Stimulated activated CD4-positive, alpha-beta T cell treated with anti-CD3 and anti-CD28 coated beads, Interleukin-12 subunit alpha, Interleukin-12 subunit beta, amount 100 ng/mL, for 4 hours (primary cell): ENCODE data around the gene C19orf25.
"Not testable (repeated sequence)": the region's sequence is repeated elsewhere in the genome, so short reads cannot be mapped to it uniquely, and the experiment has no call there.

ENCODE experiments used
- DNase-seq: peaks from one replicate; pipeline ENCODE4 v3.0.0-alpha.2; 2020

The C19orf25 gene

DNA sequence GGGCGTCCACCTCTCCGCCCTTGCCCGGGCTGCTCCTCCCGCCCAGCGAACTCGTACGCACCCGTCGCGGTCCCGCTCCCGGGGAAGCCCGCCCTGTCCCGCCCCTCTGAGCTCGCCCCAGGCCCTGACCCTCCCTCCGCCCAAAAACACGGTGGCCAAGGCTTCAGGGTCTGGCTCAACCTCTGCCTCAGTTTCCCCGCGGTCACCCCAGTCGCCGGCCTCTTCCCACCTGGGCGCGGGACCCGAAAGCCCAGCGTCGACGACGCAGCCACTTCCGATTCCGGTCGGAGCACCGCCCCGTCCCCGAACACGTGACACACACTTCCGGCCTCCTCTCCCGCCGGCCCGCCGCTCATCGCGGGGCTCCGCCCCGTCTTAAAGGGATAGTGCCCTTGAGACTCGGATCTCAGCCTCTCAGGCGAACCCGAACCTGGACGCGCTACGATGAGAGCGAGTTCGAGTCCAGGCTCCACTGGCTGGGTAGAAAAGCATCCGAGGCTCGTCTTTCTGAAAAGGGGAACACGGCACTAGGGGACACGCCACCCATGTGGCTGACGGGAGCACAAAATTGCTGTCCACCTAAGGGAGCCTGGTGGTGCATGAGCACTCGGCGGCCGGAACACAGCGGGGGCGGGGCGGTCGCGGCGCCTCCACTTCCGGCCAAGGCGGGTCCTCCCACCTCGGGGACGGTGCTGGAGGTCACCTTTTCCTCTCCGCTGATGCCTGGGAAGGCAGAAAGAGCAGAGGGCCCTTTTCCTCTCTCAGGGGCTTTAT, at the start of gene C19orf25:
C19orf25 (minus strand) TSS at position 282 of the 774 bp plus-strand sequence. CDS start 312 bp downstream, outside the sequence.
- DNase-seq, result peak; percentile 91

DNA sequence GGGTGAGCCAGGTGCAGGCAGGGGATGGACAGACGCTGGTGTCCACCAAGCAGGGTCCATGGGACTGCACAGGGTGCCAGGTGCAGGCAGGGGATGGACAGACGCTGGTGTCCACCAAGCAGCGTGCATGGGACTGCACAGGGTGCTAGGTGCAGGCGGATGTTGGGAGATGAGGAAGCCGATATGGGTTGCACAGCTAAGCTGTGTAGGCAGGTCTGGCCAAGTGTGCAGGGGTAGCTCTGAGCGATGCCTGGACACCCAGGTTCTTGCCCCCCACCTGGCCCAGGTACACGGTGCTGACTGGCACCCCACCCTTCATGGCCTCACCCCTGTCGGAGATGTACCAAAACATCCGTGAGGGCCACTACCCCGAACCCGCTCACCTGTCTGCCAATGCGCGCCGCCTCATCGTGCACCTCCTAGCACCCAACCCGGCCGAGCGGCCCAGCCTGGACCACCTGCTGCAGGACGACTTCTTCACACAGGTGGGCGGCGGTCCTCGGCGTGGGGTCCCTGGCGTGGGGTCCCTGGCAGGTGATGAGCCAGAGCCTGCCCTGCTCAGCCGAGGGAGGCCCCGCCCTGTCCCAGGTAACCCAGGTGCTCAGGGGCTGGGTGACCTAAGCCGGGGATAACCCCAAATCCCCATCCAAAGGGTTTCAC, 48.8 kb upstream of the C19orf25 start:
- no peak for DNase-seq

DNA sequence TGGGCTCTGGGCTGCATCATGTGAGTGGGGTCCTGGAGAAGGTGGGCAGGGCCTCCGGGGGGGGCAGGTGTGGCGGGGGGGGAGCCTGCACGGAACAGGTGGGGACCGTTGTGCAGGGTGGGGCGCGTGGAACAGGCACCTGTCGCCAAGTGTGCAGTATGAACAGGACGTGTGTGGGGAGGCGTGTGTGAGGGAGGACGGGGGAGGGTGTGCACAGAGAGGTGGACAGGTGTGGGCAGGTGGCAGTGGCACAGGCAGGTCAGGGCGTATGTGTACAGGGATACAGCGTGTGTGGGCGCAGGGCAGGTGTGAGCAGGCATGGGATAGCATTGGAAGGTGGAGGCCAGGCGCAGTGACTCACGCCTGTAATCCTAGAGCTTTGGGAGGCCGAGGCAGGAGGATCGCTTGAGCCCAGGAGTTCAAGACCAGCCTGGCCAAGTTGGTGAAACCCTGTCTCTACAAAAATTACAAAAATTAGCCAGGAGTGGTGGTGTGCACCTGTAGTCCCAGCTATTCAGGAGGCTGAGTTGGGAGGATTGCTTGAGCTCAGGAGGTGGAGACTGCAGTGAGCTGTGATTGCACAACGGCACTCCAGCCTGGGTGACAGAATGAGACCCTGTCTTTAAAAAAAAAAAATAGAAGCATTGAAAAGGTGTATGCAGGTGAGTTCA, 48.1 kb upstream of the C19orf25 start:
- no peak for DNase-seq

DNA sequence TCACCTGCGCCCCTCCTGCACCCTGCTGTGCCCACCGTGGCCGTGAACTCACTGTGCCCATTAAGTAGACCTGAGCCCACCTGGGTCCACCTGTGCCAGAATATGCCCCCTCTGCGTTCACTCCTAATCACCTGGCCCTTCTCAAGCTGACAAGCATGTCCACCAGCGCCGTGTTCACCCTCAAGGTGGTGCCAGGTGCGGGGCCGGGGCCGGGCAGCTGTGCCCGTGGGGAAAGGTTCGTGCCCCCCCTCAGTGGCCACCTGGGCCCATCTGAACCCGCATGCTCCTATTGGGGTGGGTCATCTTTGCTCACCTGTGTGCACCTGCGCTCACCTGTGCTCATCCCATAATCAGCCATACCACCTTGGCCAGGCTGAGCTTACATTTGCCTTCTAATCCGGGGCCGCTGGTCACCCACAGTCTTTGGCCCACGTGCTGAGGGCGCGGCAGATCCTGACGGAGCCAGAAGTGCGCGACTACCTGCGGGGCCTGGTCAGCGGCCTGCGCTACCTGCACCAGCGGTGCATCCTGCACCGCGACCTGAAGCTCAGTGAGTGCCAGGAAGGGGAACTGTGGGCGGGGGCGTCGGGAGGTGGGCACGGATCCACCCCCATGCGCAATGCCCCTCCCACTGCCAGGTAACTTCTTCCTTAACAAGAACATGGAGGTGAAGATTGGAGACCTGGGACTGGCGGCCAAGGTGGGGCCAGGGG, 47.2 kb upstream of the C19orf25 start:
- no peak for DNase-seq

DNA sequence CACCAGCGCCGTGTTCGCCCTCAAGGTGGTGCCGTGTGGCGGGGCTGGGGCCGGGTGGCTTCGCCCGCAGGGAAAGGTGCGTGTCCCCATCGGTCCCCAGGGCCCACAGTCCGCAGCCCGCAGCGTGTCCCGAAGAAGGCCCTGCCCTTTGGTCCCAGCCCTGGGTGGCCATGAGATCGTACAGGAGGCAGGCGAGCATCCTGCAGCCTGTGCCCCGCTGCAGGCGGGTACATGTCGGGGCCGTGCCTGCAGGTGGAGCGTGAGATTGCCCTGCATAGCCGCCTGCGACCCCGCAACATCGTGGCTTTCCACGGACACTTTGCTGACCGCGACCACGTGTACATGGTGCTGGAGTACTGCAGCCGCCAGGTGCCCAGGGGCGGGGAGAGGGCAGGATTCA, 46.3 kb upstream of the C19orf25 start:
- DNase-seq, result no peak

DNA sequence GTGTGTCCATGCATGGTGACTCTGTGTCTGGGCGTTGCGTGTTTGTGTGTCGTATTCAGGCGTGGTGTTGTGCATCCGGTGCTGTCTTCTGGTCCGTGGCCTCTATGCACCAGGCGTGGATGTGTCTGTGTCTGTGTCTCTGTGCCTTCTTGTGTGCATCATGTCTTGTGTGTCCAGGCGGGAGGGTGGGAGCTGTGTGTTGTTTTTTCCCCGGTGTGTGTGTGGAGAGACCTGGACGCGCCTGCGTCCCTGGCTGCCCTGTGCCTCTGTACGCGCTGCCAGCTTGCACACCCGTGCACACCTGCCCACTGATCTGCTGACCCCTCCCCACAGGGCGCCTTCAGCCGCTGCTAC, 45.9 kb upstream of the C19orf25 start:
- DNase-seq, result no peak

DNA sequence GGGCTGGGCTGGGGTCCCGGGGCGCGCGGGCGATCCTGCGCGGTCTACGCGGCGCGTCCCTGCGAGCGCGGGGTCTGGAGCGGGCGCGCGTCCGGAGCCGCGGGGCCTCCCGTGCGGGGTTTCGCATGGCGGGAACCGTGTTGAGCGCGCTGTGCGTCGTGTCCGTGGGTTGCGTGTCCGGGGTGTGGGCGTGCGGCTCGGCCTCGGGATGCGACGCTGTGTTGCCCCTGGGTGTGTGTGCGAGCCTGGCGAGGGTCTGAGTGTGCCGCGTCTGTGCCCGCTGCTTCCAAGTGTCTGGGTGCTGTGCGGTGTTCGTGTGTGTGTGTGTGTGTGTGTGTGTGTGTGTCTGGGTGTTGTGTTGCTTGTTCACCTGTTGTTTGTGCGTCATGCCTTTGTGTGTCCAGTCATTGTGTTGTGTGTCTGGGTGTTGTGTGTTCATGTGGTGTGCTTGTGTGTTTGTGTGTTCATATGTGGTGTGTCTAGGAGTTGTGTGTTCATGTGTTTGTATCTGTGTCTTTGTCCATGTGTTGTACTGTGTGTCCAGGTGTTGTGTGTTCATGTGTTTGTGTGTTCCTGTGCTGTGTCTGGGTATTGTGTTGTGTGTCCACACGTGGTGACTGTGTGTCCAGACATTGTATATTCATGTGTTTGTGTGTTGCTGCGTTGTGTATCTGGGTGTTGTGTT, 45.4 kb upstream of the C19orf25 start:
- no peak for DNase-seq

DNA sequence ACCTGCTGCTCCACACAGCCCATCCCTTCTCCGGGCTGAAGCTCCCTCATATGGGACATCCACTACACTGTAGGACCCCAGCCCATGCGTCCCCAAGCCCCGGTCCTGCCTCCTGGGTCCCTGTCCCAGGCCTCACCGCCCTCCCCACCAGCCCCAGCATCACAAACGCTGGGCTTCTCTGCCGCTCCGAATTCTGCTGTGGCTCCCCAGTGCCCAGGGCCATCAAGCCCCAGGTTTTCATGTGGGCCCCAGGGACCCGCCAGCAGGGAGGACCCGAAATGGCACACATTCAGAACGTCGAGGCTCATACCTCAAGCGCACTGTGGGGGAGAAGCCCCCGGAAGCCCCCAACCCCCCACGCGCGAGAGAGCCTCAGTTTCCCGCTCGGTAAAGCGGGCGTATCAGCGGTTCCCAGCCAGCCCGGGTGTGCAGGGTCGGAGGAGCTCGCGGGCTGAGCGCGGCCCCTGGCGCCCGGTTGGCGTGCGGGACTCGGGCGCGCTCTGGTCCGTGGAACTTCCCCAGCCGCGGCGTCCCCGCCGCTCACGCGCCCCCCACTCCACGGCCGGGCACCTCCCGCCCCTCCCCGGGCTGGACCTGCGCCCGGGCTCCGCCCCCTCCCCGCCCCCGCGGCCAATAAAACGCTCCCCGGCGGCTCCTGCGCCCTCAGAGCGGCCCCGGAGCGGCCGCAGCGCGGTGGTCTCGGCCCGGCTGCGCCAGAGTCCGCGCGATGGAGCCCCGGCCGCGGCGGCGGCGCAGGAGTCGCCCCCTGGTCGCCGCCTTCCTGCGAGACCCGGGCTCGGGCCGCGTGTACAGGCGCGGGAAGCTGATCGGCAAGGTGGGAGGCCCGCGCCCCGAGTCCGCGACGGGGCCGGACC, 44.6 kb upstream of the C19orf25 start, which contains the start of gene PLK5:
PLK5 (plus strand) TSS at position 666 of the 875 bp plus-strand sequence. CDS start 2,920 bp downstream, outside the sequence.
- no peak for DNase-seq

DNA sequence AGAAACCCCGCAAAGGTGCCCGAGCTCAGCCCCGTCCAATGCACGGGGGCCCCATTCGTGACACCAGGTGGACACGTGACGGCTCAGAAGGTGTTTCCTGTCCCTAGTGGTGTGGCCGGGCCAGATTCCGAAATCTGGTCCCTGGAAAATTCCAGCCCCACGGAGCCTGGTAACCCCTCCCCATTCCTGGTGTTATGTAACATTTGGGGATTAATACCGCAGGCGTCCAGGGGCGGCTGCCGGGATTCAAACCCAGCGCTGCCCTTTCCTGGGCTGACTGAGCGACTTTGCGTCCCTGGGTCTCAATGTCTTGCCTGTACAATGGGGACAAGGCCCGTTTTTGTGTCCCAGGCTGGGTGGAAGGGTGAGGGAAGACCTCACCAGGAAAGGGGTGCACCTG, 43.8 kb upstream of the C19orf25 start:
- no peak for DNase-seq

DNA sequence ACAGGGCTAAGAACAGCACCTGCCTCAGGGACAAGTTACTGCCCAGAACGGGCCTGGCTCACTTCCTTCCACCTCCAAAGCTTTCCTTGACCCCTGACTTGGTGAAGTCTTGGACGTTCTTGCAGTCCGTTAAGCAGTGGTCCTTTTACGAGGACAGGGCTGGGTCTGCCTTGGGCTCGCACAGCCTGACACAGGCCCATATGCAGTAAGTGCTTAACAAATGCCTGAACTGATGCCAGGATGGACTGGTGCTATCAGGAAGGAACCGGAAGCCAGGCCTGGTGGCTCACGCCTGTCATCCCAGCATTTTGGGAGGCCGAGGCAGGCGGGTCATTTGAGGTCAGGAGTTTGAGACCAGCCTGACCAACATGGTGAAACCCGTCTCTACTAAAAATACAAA, 43.0 kb upstream of the C19orf25 start:
- DNase-seq, result no peak

DNA sequence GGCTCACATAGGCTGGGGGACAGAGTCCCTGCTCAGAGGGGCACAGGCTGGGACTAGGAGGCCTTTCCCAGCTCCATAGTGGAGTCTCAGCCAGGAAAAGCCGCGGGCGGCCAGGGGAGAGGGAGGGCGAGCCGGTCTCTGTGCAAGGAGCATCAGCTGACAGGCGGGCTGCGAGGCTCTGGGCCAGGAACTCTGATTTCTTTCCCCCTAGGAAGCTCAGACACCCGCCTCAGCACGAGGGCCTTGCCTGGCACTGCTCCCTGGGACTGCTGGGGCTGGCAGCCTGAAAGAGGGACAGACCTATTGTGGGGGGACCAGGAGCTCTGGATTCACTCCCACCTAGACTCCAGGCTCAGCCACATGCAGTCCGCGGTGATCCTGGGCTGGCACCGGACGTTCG, 42.6 kb upstream of the C19orf25 start:
- no peak for DNase-seq

DNA sequence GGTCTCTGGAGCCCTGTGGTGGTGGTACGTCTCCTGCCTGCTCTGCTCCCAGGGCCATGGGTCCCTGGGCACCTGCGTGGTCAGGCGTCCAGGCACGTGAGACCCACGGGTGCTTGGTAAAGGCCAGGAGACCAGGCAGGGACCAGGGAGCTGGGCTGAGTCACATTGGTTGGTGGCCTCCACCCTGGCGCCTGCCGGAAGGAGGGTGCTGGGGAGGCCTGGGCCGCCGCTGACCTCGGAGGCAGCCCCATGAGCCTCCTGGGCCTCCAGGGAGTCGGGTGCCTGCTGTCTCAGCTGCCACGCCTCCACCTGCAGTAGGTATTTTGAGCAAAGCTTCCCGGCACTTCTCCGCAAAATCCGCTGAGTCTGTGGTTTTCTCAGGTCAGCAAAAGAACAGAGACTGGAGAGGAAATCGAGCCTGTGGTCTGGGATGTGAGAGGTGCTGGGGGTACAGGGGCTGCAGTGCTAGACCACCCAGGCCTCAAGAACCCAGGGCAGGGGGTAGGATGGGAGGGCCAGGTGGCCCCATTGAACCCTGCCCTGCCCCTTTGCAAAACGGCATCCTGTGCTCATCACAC, 41.3 kb upstream of the C19orf25 start:
- no peak for DNase-seq

DNA sequence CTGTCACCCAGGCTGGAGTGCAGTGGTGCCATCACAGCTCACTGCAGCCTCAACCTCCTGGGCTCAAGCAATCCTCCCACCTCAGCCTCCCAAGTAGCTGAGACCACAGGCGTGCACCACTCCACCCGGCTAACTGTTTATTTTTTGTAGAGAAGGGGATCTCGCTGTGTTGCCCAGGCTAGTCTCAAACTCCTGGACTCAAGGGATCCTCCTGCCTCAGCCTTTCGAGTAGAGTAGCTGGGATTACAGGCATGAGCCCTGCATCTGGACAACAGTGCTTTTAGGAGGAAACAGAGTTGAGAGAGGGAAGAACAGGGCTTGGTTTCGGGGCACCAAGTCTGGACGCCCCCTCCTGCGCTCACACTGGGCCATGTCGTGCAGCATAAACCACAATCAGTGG, 40.8 kb upstream of the C19orf25 start:
- not testable (repeated sequence) for DNase-seq

DNA sequence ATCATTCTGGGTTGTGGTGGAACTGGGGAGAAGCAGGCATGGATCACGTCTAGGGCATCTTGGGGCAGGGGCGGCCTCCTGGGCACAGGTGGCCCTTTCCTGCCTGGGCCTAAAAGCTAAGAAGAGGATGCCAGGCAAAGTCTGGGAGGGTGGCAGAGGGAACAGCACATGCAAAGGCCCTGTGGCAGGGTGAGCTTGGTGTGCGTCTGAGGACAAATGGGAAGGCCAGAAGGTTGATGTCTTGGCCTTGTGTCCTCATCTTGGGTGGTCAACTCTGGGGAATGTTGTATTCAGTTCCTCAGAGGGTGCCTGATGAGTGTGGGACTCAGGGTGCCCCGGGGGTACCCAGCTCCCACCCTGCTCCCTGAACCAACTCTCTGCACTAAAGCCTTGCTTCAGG, 39.5 kb upstream of the C19orf25 start:
- DNase-seq, result no peak

DNA sequence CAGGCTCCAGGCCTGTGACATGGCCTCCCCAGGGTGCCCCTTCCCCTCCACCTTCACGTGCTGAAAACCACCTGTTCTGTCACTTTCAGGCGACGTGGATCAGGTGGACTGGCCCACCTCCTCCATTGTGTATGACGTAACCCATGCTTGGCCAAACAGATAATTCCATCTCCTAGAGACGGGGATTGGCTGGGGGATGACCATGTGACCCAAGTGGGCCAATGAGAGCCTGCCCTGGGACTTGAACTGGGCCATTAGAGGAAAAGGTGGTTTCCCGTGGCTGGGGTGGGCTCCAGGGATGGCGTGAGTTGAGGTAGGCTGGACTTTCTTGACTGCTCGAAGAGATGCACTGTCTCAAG, 37.4 kb upstream of the C19orf25 start:
- DNase-seq, result no peak

DNA sequence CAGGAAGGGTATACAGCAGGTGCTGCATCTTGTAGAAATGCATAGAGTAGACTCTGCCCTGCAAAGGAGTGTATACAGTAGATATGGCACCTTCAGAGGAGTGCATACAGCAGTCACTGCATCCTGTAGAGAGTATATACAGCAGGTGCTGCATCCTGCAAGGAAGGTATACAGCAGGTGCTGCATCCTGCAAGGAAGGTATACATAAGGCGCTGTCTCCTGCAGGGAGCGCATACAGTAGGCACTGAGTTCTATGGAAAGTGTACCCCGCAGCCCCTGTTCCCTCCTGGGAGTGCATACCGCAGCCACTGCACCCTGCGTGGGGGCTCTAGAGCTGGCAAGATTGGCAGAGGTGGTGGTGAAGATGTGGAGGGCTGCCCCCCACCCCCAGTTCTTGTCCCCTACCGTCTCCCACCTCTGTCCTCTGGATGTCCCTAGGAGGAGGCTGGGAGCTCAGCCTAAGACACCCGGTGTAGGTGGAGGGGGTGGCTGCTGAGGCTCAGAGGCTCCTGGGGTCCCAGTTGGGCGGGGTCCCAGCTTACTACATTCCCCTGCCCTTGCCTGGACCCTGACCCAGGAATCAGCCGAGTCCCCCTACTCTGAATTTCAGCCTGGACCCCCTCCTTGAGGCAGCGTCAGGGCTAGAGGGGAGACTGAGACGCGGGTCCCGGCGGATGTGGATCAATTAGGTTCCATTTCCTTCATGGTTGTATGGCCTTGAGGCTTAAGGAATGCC, 36.1 kb upstream of the C19orf25 start:
- no peak for DNase-seq

DNA sequence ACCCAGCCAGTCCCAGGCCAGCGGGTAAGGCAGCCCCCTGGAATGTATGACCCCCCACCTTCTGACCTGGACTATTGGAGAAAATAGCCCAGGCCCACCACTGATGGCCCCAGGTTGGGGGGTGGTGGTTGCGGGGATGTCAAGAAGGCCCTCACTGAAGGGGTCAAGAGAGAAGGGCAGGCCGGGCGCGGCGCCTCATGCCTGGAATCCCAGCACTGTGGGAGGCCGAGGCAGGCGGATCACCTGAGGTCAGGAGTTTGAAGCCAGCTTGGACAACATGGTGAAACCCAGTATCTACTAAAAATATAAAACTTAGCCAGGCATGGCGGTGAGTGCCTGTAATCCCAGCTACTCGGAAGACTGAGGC, 35.3 kb upstream of the C19orf25 start:
- no peak for DNase-seq

DNA sequence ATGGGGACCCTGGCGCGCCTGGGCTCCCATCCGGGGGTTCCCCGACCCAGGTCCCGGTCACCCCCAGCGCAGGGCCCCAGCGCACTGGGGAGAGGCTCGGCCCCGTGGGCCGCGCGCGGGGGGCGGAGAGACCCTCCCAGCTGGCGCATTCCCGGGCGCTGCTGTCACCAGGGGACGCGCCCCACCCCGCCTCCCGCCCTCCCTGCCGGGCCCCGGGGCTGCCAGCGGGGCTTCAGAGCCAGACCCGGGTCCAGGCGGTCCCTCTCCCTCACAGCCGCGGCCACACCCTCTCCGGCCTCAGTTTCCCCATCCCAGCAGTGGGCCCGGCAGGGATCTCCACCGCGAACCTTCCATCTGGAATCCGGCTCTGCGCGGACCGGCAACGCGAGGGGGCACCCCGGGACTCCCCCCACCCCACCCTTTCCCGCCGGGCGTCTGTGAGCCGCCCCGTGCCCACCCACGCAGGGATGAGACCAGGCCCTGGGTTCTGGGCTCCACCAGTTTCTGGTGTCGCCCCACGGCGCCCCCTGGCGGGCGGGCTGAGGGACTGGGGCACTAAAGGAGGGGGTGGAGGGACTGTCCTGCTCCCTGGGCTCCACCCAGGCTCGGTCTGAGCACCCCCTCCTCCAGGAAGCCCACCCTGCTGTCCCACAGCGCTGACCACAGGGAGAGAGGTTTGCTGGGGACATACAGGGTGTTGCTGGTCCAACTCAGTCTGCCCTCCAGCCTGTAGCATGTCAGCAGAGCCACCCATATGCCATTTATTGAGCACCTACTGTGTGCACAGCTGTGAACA, 34.7 kb upstream of the C19orf25 start:
- DNase-seq, result peak; percentile 65

DNA sequence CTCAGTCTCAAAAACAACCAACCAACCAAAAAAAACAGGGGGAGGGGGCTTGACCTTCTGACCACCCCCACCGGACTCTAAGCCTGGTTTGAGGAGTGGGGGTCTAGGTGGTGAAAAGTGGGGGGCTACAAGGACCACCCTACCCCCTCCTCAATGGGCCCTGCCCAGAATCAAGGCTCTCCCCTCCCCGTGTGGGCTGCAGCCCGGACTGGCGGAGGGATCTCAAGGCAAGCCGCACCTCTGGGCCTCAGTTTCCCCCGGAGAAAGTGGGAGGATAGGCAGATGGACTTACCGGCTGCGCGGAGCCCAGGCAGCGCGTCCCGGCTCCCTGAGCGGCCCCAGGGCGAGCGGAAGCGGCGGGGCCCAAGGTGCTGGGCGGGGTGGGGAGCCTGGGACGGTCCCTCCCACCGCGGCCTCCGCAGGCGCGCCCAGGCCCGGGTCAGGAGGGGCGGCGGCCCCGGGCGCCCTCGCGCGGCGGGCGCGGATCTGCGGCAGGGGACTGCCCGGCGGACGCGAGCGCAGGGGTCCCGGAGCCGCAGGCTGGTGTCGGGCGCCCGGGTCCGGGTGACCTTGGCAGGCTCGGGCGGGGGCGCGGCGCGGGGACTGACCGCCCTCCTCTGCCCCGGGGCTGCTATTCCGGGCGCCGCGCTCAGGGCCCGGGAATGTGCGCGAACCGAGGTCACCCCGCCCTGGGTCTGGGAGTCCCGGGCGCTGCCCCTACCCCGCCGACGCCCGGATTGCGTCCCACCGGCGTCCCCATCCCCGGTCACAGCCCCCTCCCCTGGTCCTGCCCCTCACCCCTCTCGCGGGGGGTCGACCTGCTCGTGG, 33.9 kb upstream of the C19orf25 start, which contains the start of gene ADAMTSL5:
ADAMTSL5 (minus strand) TSS at position 349 of the 828 bp plus-strand sequence. CDS start 2,076 bp downstream, outside the sequence.
- peak; percentile 70 for DNase-seq
